Loucy (cell line): ENCODE results near the gene ARHGAP26.
"Not testable (repeated sequence)": the region's sequence is repeated elsewhere in the genome, so short reads cannot be mapped to it uniquely, and the experiment has no call there.

Source experiments
- H2AFZ ChIP-seq: fragments of 200-600 bp; sonication (generic); 2 replicates; pipeline ENCODE4 v1.6.0; 2016; ENCODE audit warnings: antibody characterized with exemption, mild to moderate bottlenecking, low read length, moderate library complexity
- H3F3A ChIP-seq: fragments of 200-600 bp; 2 replicates; pipeline ENCODE4 v1.6.0; 2016; ENCODE audit warnings: antibody characterized with exemption, low read depth, mild to moderate bottlenecking
- H3K27me3 ChIP-seq: fragments of 200-600 bp; sonication (generic); 2 replicates; pipeline ENCODE4 v1.6.1; 2014; ENCODE audit warnings: low read length, mild to moderate bottlenecking; ENCODE audit not compliant: insufficient read depth, poor library complexity, severe bottlenecking
- H3K36me3 ChIP-seq: fragments of 200-600 bp; sonication (generic); 2 replicates; pipeline ENCODE4 v1.6.1; 2016; ENCODE audit warnings: low read length; ENCODE audit not compliant: insufficient read depth
- H3K4me1 ChIP-seq: fragments of 200-600 bp; sonication (generic); 2 replicates; pipeline ENCODE4 v1.5.1; 2014; ENCODE audit warnings: low read length, mild to moderate bottlenecking; ENCODE audit not compliant: insufficient read depth, poor library complexity, severe bottlenecking
- H3K4me2 ChIP-seq: fragments of 200-600 bp; sonication (generic); 2 replicates; pipeline ENCODE4 v1.6.0; 2014; ENCODE audit warnings: antibody characterized with exemption, low read length, low read depth, mild to moderate bottlenecking; ENCODE audit not compliant: poor library complexity, severe bottlenecking
- H3K4me3 ChIP-seq: fragments of 200-600 bp; sonication (generic); 2 replicates; pipeline ENCODE4 v1.5.1; 2014; ENCODE audit warnings: low read length, mild to moderate bottlenecking, mixed read lengths; ENCODE audit not compliant: poor library complexity, severe bottlenecking
- H3K79me2 ChIP-seq: fragments of 200-600 bp; sonication (generic); 2 replicates; pipeline ENCODE4 v1.6.1; 2014; ENCODE audit warnings: low read length; ENCODE audit not compliant: insufficient read depth
- H3K9ac ChIP-seq: fragments of 200-600 bp; sonication (generic); 2 replicates; pipeline ENCODE4 v1.6.0; 2014; ENCODE audit warnings: mild to moderate bottlenecking, low read depth, low read length, moderate library complexity; ENCODE audit not compliant: poor library complexity, severe bottlenecking
- H3K9me2 ChIP-seq: fragments of 200-600 bp; sonication (generic); replicated peaks from 2 replicates; pipeline ENCODE4 v1.6.1; 2016; ENCODE audit warnings: low read depth, low read length, mixed read lengths
- H3K9me3 ChIP-seq: fragments of 200-600 bp; sonication (generic); 2 replicates; pipeline ENCODE4 v1.6.1; 2014; ENCODE audit warnings: mild to moderate bottlenecking, antibody characterized with exemption, low read length, low read depth; ENCODE audit not compliant: insufficient read depth
- H4K20me1 ChIP-seq: fragments of 200-600 bp; sonication (generic); 2 replicates; pipeline ENCODE4 v1.6.0; 2014; ENCODE audit warnings: antibody characterized with exemption, low read length, mild to moderate bottlenecking; ENCODE audit not compliant: insufficient read depth, poor library complexity, severe bottlenecking
- EZH2phosphoT487 ChIP-seq: fragments of 200-600 bp; IDR thresholded peaks from 2 replicates; pipeline ENCODE4 v1.6.1; 2018; ENCODE audit warnings: antibody characterized with exemption, mild to moderate bottlenecking, moderate library complexity, borderline replicate concordance
- TF ChIP-seq, protein P1 (sequence below): fragments of 200-600 bp; sonication (generic); conservative IDR thresholded peaks from 2 replicates; pipeline ENCODE4 v1.5.1; 2014; ENCODE audit warnings: mild to moderate bottlenecking, antibody characterized with exemption, low read length

The ARHGAP26 gene

DNA sequence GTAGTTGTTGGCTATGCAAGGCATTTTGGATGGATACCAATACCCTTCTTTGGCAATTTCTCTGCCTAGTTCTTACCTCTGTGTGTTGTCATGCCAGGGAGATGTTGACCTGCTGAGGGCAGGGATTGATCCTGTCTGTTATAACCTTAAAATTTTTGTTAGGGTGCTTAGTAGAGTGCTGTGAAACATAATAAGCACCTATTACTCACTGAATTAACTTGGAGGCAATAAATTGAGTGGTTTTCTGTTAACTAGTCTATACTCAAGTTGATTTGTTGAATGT is 177.2 kb downstream of the ARHGAP26 start:
- H3F3A ChIP-seq, result no peaks in the 10 kb centered on the region
- no peak overlapping the region for H2AFZ ChIP-seq
- no peak overlapping the region for H3K9ac ChIP-seq
- H3K4me1 ChIP-seq, result no peaks in the 10 kb centered on the region
- H3K4me2 ChIP-seq, result no peak overlapping the region
- H4K20me1 ChIP-seq, result no peaks in the 10 kb centered on the region
- no peak for TF ChIP-seq EZH2phosphoT487
- TF ChIP-seq, protein P1, sequence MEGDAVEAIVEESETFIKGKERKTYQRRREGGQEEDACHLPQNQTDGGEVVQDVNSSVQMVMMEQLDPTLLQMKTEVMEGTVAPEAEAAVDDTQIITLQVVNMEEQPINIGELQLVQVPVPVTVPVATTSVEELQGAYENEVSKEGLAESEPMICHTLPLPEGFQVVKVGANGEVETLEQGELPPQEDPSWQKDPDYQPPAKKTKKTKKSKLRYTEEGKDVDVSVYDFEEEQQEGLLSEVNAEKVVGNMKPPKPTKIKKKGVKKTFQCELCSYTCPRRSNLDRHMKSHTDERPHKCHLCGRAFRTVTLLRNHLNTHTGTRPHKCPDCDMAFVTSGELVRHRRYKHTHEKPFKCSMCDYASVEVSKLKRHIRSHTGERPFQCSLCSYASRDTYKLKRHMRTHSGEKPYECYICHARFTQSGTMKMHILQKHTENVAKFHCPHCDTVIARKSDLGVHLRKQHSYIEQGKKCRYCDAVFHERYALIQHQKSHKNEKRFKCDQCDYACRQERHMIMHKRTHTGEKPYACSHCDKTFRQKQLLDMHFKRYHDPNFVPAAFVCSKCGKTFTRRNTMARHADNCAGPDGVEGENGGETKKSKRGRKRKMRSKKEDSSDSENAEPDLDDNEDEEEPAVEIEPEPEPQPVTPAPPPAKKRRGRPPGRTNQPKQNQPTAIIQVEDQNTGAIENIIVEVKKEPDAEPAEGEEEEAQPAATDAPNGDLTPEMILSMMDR, result no peak
- H3K9me3 ChIP-seq, result no peaks in the 10 kb centered on the region
- no peaks in the 10 kb centered on the region for H3K36me3 ChIP-seq
- H3K9me2 ChIP-seq, result no peaks in the 10 kb centered on the region
- H3K79me2 ChIP-seq, result no peaks in the 10 kb centered on the region
- H3K27me3 ChIP-seq, result no peaks in the 10 kb centered on the region
- H3K4me3 ChIP-seq, result no peak overlapping the region

DNA sequence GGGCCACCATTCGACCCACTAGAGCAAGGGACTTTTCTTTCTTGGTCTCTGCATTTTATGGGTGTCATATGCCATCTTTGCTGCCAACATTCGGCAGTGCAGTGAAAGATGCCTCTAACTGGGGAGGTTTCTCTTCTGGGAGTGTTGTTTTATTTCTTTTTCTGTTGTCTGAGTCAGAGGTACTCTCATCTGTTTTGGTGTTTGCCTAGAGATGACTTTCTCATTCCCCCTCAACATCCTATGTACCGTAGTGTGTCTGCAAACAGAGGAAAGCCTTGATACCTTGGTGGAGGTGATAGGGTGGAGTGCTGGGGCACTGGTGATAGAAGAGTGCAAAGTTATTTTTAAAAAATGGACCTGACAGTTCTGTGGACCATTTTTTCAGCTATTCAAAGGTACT is 182.1 kb downstream of the ARHGAP26 start:
- Histone ChIP-seq H3K4me2 (no peak overlapping the region), H3K4me1 (no peaks in the 10 kb centered on the region)

DNA sequence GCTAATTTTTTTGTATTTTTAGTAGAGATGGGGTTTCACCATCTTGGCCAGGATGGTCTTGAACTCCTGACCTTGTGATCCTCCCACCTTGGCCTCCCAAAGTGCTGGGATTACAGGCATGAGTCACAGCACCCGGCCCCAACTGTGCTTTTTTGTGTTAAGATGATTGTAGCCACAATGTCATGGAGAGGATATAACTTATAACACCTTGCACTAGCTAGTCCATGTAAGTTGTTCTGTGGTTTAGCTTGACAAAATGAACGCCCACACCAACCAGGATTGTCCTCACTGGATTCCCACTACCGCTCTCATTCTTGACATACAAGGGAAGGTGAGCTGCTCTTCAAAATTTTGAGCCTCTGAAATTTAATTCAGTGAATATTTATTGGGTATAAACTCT is 182.7 kb downstream of the ARHGAP26 start:
- H3K4me2 ChIP-seq, H3K36me3 ChIP-seq, H2AFZ ChIP-seq, H4K20me1 ChIP-seq, H3K27me3 ChIP-seq, H3K9me2 ChIP-seq, H3K4me1 ChIP-seq, H3F3A ChIP-seq, H3K9ac ChIP-seq, H3K4me3 ChIP-seq, H3K9me3 ChIP-seq, H3K79me2 ChIP-seq: not testable (repeated sequence)

More for the DNA sequence above, 182.1 kb downstream of the ARHGAP26 start:
- TF ChIP-seq EZH2phosphoT487, result no peak
- TF ChIP-seq, protein P1, result no peak
- H3K4me3 ChIP-seq, result no peak overlapping the region
- H3K36me3 ChIP-seq, result no peaks in the 10 kb centered on the region
- H3K9me3 ChIP-seq, result no peaks in the 10 kb centered on the region
- no peaks in the 10 kb centered on the region for H3K27me3 ChIP-seq
- H3K79me2 ChIP-seq, result no peaks in the 10 kb centered on the region
- H2AFZ ChIP-seq, result no peak overlapping the region
- H3K9ac ChIP-seq, result no peak overlapping the region
- no peaks in the 10 kb centered on the region for H4K20me1 ChIP-seq
- H3F3A ChIP-seq, result no peaks in the 10 kb centered on the region
- H3K9me2 ChIP-seq, result no peaks in the 10 kb centered on the region

DNA sequence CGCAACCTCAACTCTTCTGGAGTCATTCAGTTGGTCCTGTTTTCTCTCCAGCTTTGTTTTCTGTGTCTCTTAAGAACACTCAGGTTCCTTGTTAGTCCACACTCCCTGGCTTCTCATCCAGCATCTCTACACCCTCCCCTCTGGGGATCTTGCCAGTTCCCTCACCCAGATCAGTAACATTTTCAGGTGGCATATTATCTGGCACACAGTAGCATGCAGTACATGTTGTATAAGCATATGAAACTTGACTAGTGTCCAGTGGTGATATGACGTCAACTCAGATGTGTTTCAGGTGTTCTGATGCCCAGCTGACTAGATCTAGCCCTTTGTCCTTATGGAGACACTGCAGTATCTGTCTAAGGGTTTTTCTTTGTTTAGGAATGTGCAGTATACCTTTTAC is 184.3 kb downstream of the ARHGAP26 start:
- Histone ChIP-seq H2AFZ (no peak overlapping the region), H3K9ac (no peak overlapping the region)
- TF ChIP-seq EZH2phosphoT487, result no peak
- TF ChIP-seq, protein P1, result no peak

More for the DNA sequence above, 184.3 kb downstream of the ARHGAP26 start:
- no peaks in the 10 kb centered on the region for H3K79me2 ChIP-seq
- H3K4me1 ChIP-seq, result peaks cover 6% of the 10 kb centered on the region
- H3K9me3 ChIP-seq, result no peaks in the 10 kb centered on the region
- no peak overlapping the region for H3K4me3 ChIP-seq
- H3K9me2 ChIP-seq, result no peaks in the 10 kb centered on the region
- H4K20me1 ChIP-seq, result no peaks in the 10 kb centered on the region
- no peaks in the 10 kb centered on the region for H3F3A ChIP-seq
- no peaks in the 10 kb centered on the region for H3K27me3 ChIP-seq
- no peak overlapping the region for H3K4me2 ChIP-seq
- H3K36me3 ChIP-seq, result no peaks in the 10 kb centered on the region
